ENCODE data around the gene METTL5. TPM values are rescaled to one million over a fixed set of nuclear protein-coding genes. Genes with fewer than 3 reads are reported as not detected.
"Not testable (repeated sequence)": the region's sequence is repeated elsewhere in the genome, so short reads cannot be mapped to it uniquely, and the experiment has no call there.

Gene METTL5
- total RNA-seq, 6 experiments from 2014 or later = 56.8 to 77.7 (median 65.7) TPM

- Mint-ChIP-seq H3K4me3 (no peak overlapping the region), H3K4me1 (ENCODE audit: low read depth) (peaks cover 79% of the 10 kb centered on the region), H3K27ac (peak overlapping the region; percentile 69), H3K9me3 (peaks cover 25% of the 10 kb centered on the region), H3K27me3 (ENCODE audit: insufficient read depth) (peaks cover 2% of the 10 kb centered on the region), H3K36me3 (ENCODE audit: low read depth) (peaks cover 57% of the 10 kb centered on the region)
- TF ChIP-seq CTCF (IDR thresholded peaks at IDR 0.05) = no peak
- no peak for DNase-seq
These were observed 6.5 kb downstream of the METTL5 start for GRCh38 chr2:169818241-169818640.

- H3K9me3 Mint-ChIP-seq = peaks cover 25% of the 10 kb centered on the region
- DNase-seq; H3K27me3 Mint-ChIP-seq (ENCODE audit: insufficient read depth): not testable (repeated sequence)
- H3K4me3 Mint-ChIP-seq = peak overlapping the region; percentile 46; the same call in 1 of the 2 replicates
- H3K36me3 Mint-ChIP-seq (ENCODE audit: low read depth) = peaks cover 54% of the 10 kb centered on the region
- H3K27ac Mint-ChIP-seq = peak overlapping the region; percentile 88
- peaks cover 70% of the 10 kb centered on the region for H3K4me1 Mint-ChIP-seq (ENCODE audit: low read depth)
These were observed 7.3 kb downstream of the METTL5 start for GRCh38 chr2:169817369-169817768.

GRCh38 chr2:169816961-169817360, 7.7 kb downstream of the METTL5 start:
- H3K9me3 Mint-ChIP-seq = peaks cover 25% of the 10 kb centered on the region
- peak; percentile 43 for DNase-seq
- peaks cover 54% of the 10 kb centered on the region for H3K36me3 Mint-ChIP-seq (ENCODE audit: low read depth)
- peak overlapping the region; percentile 46; the same call in 1 of the 2 replicates for H3K4me3 Mint-ChIP-seq
- H3K4me1 Mint-ChIP-seq (ENCODE audit: low read depth) = peaks cover 66% of the 10 kb centered on the region
- H3K27ac Mint-ChIP-seq = peak overlapping the region; percentile 88
- H3K27me3 Mint-ChIP-seq (ENCODE audit: insufficient read depth) = not testable (repeated sequence)

- peaks cover 25% of the 10 kb centered on the region for H3K9me3 Mint-ChIP-seq
- H3K36me3 Mint-ChIP-seq (ENCODE audit: low read depth) = peaks cover 52% of the 10 kb centered on the region
- no peak for TF ChIP-seq CTCF (IDR thresholded peaks at IDR 0.05)
- peaks cover 55% of the 10 kb centered on the region for H3K4me1 Mint-ChIP-seq (ENCODE audit: low read depth)
- peak overlapping the region; percentile 88 for H3K27ac Mint-ChIP-seq
- H3K4me3 Mint-ChIP-seq = peak overlapping the region; percentile 50; the same call in 1 of the 2 replicates
- peaks cover 2% of the 10 kb centered on the region for H3K27me3 Mint-ChIP-seq (ENCODE audit: insufficient read depth)
- DNase-seq = peak; percentile 89
These were observed 8.9 kb downstream of the METTL5 start for GRCh38 chr2:169815849-169816248.

- H3K4me1 Mint-ChIP-seq (ENCODE audit: low read depth) = peaks cover 39% of the 10 kb centered on the region
- H3K27me3 Mint-ChIP-seq (ENCODE audit: insufficient read depth) = no peaks in the 10 kb centered on the region
- H3K27ac Mint-ChIP-seq = peak overlapping the region; percentile 86
- H3K9me3 Mint-ChIP-seq = no peaks in the 10 kb centered on the region
- no peak for TF ChIP-seq CTCF (IDR thresholded peaks at IDR 0.05)
- peak; percentile 64 for DNase-seq
- peak overlapping the region; percentile 41 for H3K4me3 Mint-ChIP-seq
- H3K36me3 Mint-ChIP-seq (ENCODE audit: low read depth) = peaks cover 53% of the 10 kb centered on the region
These were observed 16.5 kb downstream of the METTL5 start for GRCh38 chr2:169808221-169808620.

GRCh38 chr2:169806586-169806985, 18.1 kb downstream of the METTL5 start:
- H3K9me3 Mint-ChIP-seq = no peaks in the 10 kb centered on the region
- DNase-seq = no peak
- H3K27ac Mint-ChIP-seq = peak overlapping the region; percentile 32; the same call in 1 of the 2 replicates
- peaks cover 47% of the 10 kb centered on the region for H3K36me3 Mint-ChIP-seq (ENCODE audit: low read depth)
- no peak for TF ChIP-seq CTCF (IDR thresholded peaks at IDR 0.05)
- H3K27me3 Mint-ChIP-seq (ENCODE audit: insufficient read depth) = no peaks in the 10 kb centered on the region
- H3K4me3 Mint-ChIP-seq = no peak overlapping the region
- H3K4me1 Mint-ChIP-seq (ENCODE audit: low read depth) = peaks cover 49% of the 10 kb centered on the region

- no peak overlapping the region for H3K4me3 Mint-ChIP-seq
- no peak for DNase-seq
- no peaks in the 10 kb centered on the region for H3K9me3 Mint-ChIP-seq
- H3K27ac Mint-ChIP-seq = no peak overlapping the region
- peaks cover 49% of the 10 kb centered on the region for H3K4me1 Mint-ChIP-seq (ENCODE audit: low read depth)
- no peak for TF ChIP-seq CTCF (IDR thresholded peaks at IDR 0.05)
- peaks cover 24% of the 10 kb centered on the region; the same call in 1 of the 2 replicates for H3K36me3 Mint-ChIP-seq (ENCODE audit: low read depth)
- peaks cover 2% of the 10 kb centered on the region; the same call in 1 of the 2 replicates for H3K27me3 Mint-ChIP-seq (ENCODE audit: insufficient read depth)
These were observed 21.2 kb downstream of the METTL5 start for GRCh38 chr2:169803480-169803879.

Measured in HFFc6 (cell line).